SJCRH30 (cell line): ENCODE data around the gene TOM1. TPM values are rescaled to one million over a fixed set of nuclear protein-coding genes. Genes with fewer than 3 reads are reported as not detected.

Source experiments
- DNase-seq, 2 experiments: peaks; one replicate each; pipeline ENCODE4 v3.0.0-alpha.2; 2015 to 2020
- H3K27ac ChIP-seq: fragments of 250-450 bp; sonication (Bioruptor Pico); 2 replicates; pipeline ENCODE4 v1.5.1; 2020; ENCODE audit warnings: mild to moderate bottlenecking, moderate library complexity
- H3K27me3 ChIP-seq: fragments of 250-450 bp; sonication (Bioruptor Pico); 2 replicates; pipeline ENCODE4 v1.5.1; 2020; ENCODE audit warnings: mild to moderate bottlenecking, moderate library complexity
- H3K36me3 ChIP-seq: fragments of 250-450 bp; sonication (Bioruptor Pico); 2 replicates; pipeline ENCODE4 v1.5.1; 2020; ENCODE audit warnings: mild to moderate bottlenecking, moderate library complexity
- H3K4me1 ChIP-seq: fragments of 250-450 bp; sonication (Bioruptor Pico); 2 replicates; pipeline ENCODE4 v1.5.1; 2020; ENCODE audit warnings: mild to moderate bottlenecking, moderate library complexity
- H3K4me3 ChIP-seq: fragments of 250-450 bp; sonication (Bioruptor Pico); 2 replicates; pipeline ENCODE4 v1.5.1; 2020; ENCODE audit warnings: mild to moderate bottlenecking, moderate library complexity
- H3K9me3 ChIP-seq: fragments of 250-450 bp; sonication (Bioruptor Pico); replicated peaks from 2 replicates; pipeline ENCODE4 v1.5.1; 2020; ENCODE audit warnings: mild to moderate bottlenecking, moderate library complexity
- total RNA-seq: library from RNA; depleted of rRNA; stranded (reverse); fragments of >200 nt; shearing (Covaris generic); gene quantifications from 2 replicates; pipeline ENCODE4 v1.2.3, GENCODE V29; 2014; rRNA removed

TOM1 gene
- total RNA-seq: 16.2 and 19.8 TPM in 2 replicates

GRCh38 chr22:35299673-35300499 lies at the start of gene TOM1:
Gene TOM1, plus strand, starts transcription at chr22:35299894. Its CDS starts 35 bp downstream, at chr22:35299929.
- H3K4me3 ChIP-seq: peak within 1 kb of the TSS; percentile 69
- H3K27me3 ChIP-seq: no peaks in the 10 kb centered on the region
- H3K9me3 ChIP-seq: no peaks in the 10 kb centered on the region
- peak; percentile 95 to 98 for DNase-seq
- peaks cover 6% of the 10 kb centered on the region for H3K36me3 ChIP-seq
- H3K27ac ChIP-seq: peak within 1 kb of the TSS; percentile 29
- H3K4me1 ChIP-seq: peaks cover 7% of the 10 kb centered on the region

- Histone ChIP-seq H3K9me3 (no peaks in the 10 kb centered on the region), H3K27ac (no peak overlapping the region)
- no peak for DNase-seq
Measured at GRCh38 chr22:35250156-35250555, 49.5 kb upstream of the TOM1 start.

GRCh38 chr22:35253946-35254345 lies 45.7 kb upstream of the TOM1 start:
- Histone ChIP-seq H3K4me3 (no peak overlapping the region), H3K9me3 (no peaks in the 10 kb centered on the region), H3K27ac (no peak overlapping the region), H3K27me3 (no peaks in the 10 kb centered on the region), H3K4me1 (peaks cover under 1% of the 10 kb centered on the region; the same call in 1 of the 2 replicates), H3K36me3 (0 out of 2 replicates have a peak, but pooled peaks cover 3% of the 10 kb centered on the region)
- DNase-seq: no peak

More at GRCh38 chr22:35250156-35250555, 49.5 kb upstream of the TOM1 start:
- Histone ChIP-seq H3K4me3 (no peak overlapping the region), H3K4me1 (no peaks in the 10 kb centered on the region), H3K36me3 (no peaks in the 10 kb centered on the region), H3K27me3 (no peaks in the 10 kb centered on the region)

GRCh38 chr22:35257002-35257320 lies 42.7 kb upstream of the TOM1 start:
- Histone ChIP-seq H3K36me3 (peaks cover 13% of the 10 kb centered on the region), H3K4me3 (peak overlapping the region; percentile 88), H3K9me3 (no peaks in the 10 kb centered on the region), H3K4me1 (peaks cover 3% of the 10 kb centered on the region; the same call in 1 of the 2 replicates), H3K27me3 (no peaks in the 10 kb centered on the region), H3K27ac (peak overlapping the region; percentile 97)
- DNase-seq: no peak

- Histone ChIP-seq H3K36me3 (peaks cover 19% of the 10 kb centered on the region), H3K27ac (peak within 1 kb of the TSS; percentile 97), H3K4me1 (peaks cover 3% of the 10 kb centered on the region; the same call in 1 of the 2 replicates), H3K27me3 (no peaks in the 10 kb centered on the region), H3K9me3 (no peaks in the 10 kb centered on the region), H3K4me3 (peak within 1 kb of the TSS; percentile 88)
- DNase-seq: peak; percentile 87 to 89
Measured at GRCh38 chr22:35257321-35258190, 42.1 kb upstream of the TOM1 start, which contains the start of gene HMGXB4. Gene HMGXB4, plus strand, starts transcription at chr22:35257493. Its CDS starts 4,898 bp downstream, at chr22:35262391.

- DNase-seq: peak; percentile 62 to 68
- H3K27me3 ChIP-seq: no peaks in the 10 kb centered on the region
- peak overlapping the region; percentile 88 for H3K4me3 ChIP-seq
- H3K9me3 ChIP-seq: no peaks in the 10 kb centered on the region
- H3K36me3 ChIP-seq: peaks cover 28% of the 10 kb centered on the region
- H3K4me1 ChIP-seq: peaks cover 3% of the 10 kb centered on the region; the same call in 1 of the 2 replicates
- H3K27ac ChIP-seq: peak overlapping the region; percentile 97
Measured at GRCh38 chr22:35258191-35258988, 41.3 kb upstream of the TOM1 start.

- Histone ChIP-seq H3K9me3 (no peaks in the 10 kb centered on the region), H3K27ac (no peak overlapping the region), H3K36me3 (peaks cover 64% of the 10 kb centered on the region), H3K4me1 (no peaks in the 10 kb centered on the region), H3K4me3 (no peak overlapping the region), H3K27me3 (no peaks in the 10 kb centered on the region)
- DNase-seq: no peak
Measured at GRCh38 chr22:35264986-35265385, 34.7 kb upstream of the TOM1 start.

- no peak overlapping the region for H3K27ac ChIP-seq
- no peaks in the 10 kb centered on the region for H3K27me3 ChIP-seq
- peaks cover 74% of the 10 kb centered on the region for H3K36me3 ChIP-seq
- H3K4me1 ChIP-seq: no peaks in the 10 kb centered on the region
- H3K4me3 ChIP-seq: no peak overlapping the region
- DNase-seq: no peak
- no peaks in the 10 kb centered on the region for H3K9me3 ChIP-seq
Measured at GRCh38 chr22:35266277-35266676, 33.4 kb upstream of the TOM1 start.

GRCh38 chr22:35269630-35270029 lies 30.1 kb upstream of the TOM1 start:
- no peak for DNase-seq
- H3K4me3 ChIP-seq: no peak overlapping the region
- peaks cover 78% of the 10 kb centered on the region for H3K36me3 ChIP-seq
- H3K4me1 ChIP-seq: no peaks in the 10 kb centered on the region
- no peaks in the 10 kb centered on the region for H3K27me3 ChIP-seq
- H3K27ac ChIP-seq: no peak overlapping the region
- H3K9me3 ChIP-seq: no peaks in the 10 kb centered on the region

- peaks cover 64% of the 10 kb centered on the region for H3K36me3 ChIP-seq
- no peak overlapping the region for H3K27ac ChIP-seq
- H3K4me1 ChIP-seq: no peaks in the 10 kb centered on the region
- no peaks in the 10 kb centered on the region for H3K27me3 ChIP-seq
- H3K4me3 ChIP-seq: no peak overlapping the region
- DNase-seq: no peak
- H3K9me3 ChIP-seq: no peaks in the 10 kb centered on the region
Measured at GRCh38 chr22:35274154-35274871, 25.4 kb upstream of the TOM1 start.

GRCh38 chr22:35275580-35275979 lies 24.1 kb upstream of the TOM1 start:
- Histone ChIP-seq H3K36me3 (peaks cover 57% of the 10 kb centered on the region), H3K4me3 (no peak overlapping the region), H3K27ac (no peak overlapping the region), H3K9me3 (no peaks in the 10 kb centered on the region), H3K4me1 (no peaks in the 10 kb centered on the region), H3K27me3 (no peaks in the 10 kb centered on the region)
- DNase-seq: no peak

- Histone ChIP-seq H3K4me3 (no peak overlapping the region), H3K36me3 (peaks cover 60% of the 10 kb centered on the region), H3K4me1 (no peaks in the 10 kb centered on the region), H3K9me3 (no peaks in the 10 kb centered on the region), H3K27me3 (no peaks in the 10 kb centered on the region), H3K27ac (no peak overlapping the region)
- DNase-seq: no peak
Measured at GRCh38 chr22:35276019-35276418, 23.7 kb upstream of the TOM1 start.

GRCh38 chr22:35288116-35288515 lies 11.6 kb upstream of the TOM1 start:
- no peak for DNase-seq
- no peaks in the 10 kb centered on the region for H3K9me3 ChIP-seq
- no peaks in the 10 kb centered on the region for H3K27me3 ChIP-seq
- H3K36me3 ChIP-seq: peaks cover 79% of the 10 kb centered on the region
- no peaks in the 10 kb centered on the region for H3K4me1 ChIP-seq
- H3K4me3 ChIP-seq: no peak overlapping the region
- no peak overlapping the region for H3K27ac ChIP-seq

- peaks cover 58% of the 10 kb centered on the region for H3K36me3 ChIP-seq
- DNase-seq: no peak
- H3K4me3 ChIP-seq: no peak overlapping the region
- H3K9me3 ChIP-seq: no peaks in the 10 kb centered on the region
- H3K4me1 ChIP-seq: no peaks in the 10 kb centered on the region
- no peak overlapping the region for H3K27ac ChIP-seq
- no peaks in the 10 kb centered on the region for H3K27me3 ChIP-seq
Measured at GRCh38 chr22:35292786-35293185, 6.9 kb upstream of the TOM1 start.
